ENCODE data around the gene ZNF148.

DNA sequence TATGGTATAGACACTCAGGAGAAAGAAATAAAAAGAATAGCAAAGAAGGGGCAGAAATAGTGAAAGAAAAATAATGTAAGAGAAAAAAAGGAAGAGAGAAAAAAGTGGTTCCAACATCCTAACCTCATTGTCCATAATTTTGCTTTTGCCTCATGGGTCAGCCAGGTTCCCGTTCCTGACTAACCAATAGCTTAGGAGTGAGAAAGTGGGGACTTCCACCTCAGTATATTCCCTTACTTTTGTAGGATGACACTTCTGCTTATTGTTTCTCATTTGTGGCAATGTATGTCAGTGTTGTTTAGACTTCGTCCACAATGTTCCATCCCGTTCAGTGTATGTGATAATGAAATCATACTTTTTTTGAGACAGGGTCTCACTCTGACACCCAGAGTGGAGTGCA, 153.3 kb downstream of the ZNF148 start:
- TF ChIP-seq EZH2 (optimal IDR thresholded peaks at IDR 0.05; ENCODE audit: low read depth, low read length) (no peak), EZH2phosphoT487 (IDR thresholded peaks at IDR 0.05; ENCODE audit: low read length) (no peak)
- TF ChIP-seq, protein P1, sequence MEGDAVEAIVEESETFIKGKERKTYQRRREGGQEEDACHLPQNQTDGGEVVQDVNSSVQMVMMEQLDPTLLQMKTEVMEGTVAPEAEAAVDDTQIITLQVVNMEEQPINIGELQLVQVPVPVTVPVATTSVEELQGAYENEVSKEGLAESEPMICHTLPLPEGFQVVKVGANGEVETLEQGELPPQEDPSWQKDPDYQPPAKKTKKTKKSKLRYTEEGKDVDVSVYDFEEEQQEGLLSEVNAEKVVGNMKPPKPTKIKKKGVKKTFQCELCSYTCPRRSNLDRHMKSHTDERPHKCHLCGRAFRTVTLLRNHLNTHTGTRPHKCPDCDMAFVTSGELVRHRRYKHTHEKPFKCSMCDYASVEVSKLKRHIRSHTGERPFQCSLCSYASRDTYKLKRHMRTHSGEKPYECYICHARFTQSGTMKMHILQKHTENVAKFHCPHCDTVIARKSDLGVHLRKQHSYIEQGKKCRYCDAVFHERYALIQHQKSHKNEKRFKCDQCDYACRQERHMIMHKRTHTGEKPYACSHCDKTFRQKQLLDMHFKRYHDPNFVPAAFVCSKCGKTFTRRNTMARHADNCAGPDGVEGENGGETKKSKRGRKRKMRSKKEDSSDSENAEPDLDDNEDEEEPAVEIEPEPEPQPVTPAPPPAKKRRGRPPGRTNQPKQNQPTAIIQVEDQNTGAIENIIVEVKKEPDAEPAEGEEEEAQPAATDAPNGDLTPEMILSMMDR (IDR thresholded peaks at IDR 0.05; ENCODE audit: low read length), result no peak
